ENCODE results near the gene ZNF555. TPM values are rescaled to one million over a fixed set of nuclear protein-coding genes. Genes with fewer than 3 reads are reported as not detected.

The ZNF555 gene
- polyA plus RNA-seq, 12 donors: 8.0 to 21.9 (median 14.7) TPM; not detected in 1

Other genes starting within 250 kb of the ZNF555 start
- 1 to 10 TPM in 11 of 12 donors, not detected in 1; 1.4 to 4.5 (median 2.5) TPM for gene GNG7, start 138.8 kb upstream of the ZNF555 start, polyA plus RNA-seq (ENCODE audit: insufficient read length in 12 of 12)
- gene DIRAS1, start 120.1 kb upstream of the ZNF555 start, polyA plus RNA-seq (ENCODE audit: insufficient read length in 12 of 12): 1 to 10 TPM in 10 of 12 donors, not detected in 2; 1.1 to 5.9 (median 2.0) TPM
- 10 to 100 TPM in 11 of 12 donors, not detected in 1; 12.4 to 25.5 (median 14.6) TPM for gene SLC39A3, start 101.5 kb upstream of the ZNF555 start, polyA plus RNA-seq (ENCODE audit: insufficient read length in 12 of 12)
- gene SGTA, start 58.2 kb upstream of the ZNF555 start, polyA plus RNA-seq (ENCODE audit: insufficient read length in 12 of 12): 100 to 1,000 TPM in 1 of 12 donors, 10 to 100 TPM in 10, not detected in 1; 61.4 to 104 (median 75.9) TPM
- 10 to 100 TPM in 11 of 12 donors, not detected in 1; 28.9 to 48.0 (median 38.7) TPM for gene THOP1, start 56.0 kb upstream of the ZNF555 start, polyA plus RNA-seq (ENCODE audit: insufficient read length in 12 of 12)
- 1 to 10 TPM in 11 of 12 donors, not detected in 1; 4.9 to 7.2 (median 6.4) TPM for gene ZNF554, start 21.6 kb upstream of the ZNF555 start, polyA plus RNA-seq (ENCODE audit: insufficient read length in 12 of 12)
- gene ZNF556, start 25.9 kb downstream of the ZNF555 start, polyA plus RNA-seq (ENCODE audit: insufficient read length in 12 of 12): 100 to 1,000 TPM in 1 of 12 donors, 10 to 100 TPM in 11; 12.9 to 123 (median 47.8) TPM
- gene ZNF57, start 59.5 kb downstream of the ZNF555 start, polyA plus RNA-seq (ENCODE audit: insufficient read length in 12 of 12): 10 to 100 TPM in 1 of 12 donors, 1 to 10 TPM in 9, not detected in 2; 2.9 to 11.6 (median 3.5) TPM
- 1 to 10 TPM in 10 of 12 donors, not detected in 2; 3.8 to 8.9 (median 4.8) TPM for gene ZNF77, start 103.5 kb downstream of the ZNF555 start, polyA plus RNA-seq (ENCODE audit: insufficient read length in 12 of 12)
- gene TLE6, start 136.1 kb downstream of the ZNF555 start, polyA plus RNA-seq (ENCODE audit: insufficient read length in 12 of 12): under 1 TPM in 10 of 12 donors, not detected in 2; 0.21 to 0.92 (median 0.63) TPM
- gene TLE2, start 187.8 kb downstream of the ZNF555 start, polyA plus RNA-seq (ENCODE audit: insufficient read length in 12 of 12): 100 to 1,000 TPM in 1 of 12 donors, 10 to 100 TPM in 10, not detected in 1; 20.0 to 107 (median 28.4) TPM
- 1,000 to 10,000 TPM in 1 of 12 donors, 100 to 1,000 TPM in 11; 470 to 1,024 (median 663) TPM for gene TLE5, start 221.0 kb downstream of the ZNF555 start, polyA plus RNA-seq (ENCODE audit: insufficient read length in 12 of 12)

All from muscle of arm (tissue), 12 donors.